Measurements from ENCODE around the gene CD68.

Gene CD68

GRCh38 chr17:7558544-7559319, 20.7 kb upstream of the CD68 start, which contains the start of gene TNFSF13:
Gene TNFSF13 (plus strand): TSS chr17:7558750. CDS start chr17:7559040, 290 bp downstream.
- no peak for DNase-seq (ENCODE audit: low read depth, low spot score)
- no peak within 1 kb of the TSS for H3K4me3 ChIP-seq (ENCODE audit: low read length)

DNA sequence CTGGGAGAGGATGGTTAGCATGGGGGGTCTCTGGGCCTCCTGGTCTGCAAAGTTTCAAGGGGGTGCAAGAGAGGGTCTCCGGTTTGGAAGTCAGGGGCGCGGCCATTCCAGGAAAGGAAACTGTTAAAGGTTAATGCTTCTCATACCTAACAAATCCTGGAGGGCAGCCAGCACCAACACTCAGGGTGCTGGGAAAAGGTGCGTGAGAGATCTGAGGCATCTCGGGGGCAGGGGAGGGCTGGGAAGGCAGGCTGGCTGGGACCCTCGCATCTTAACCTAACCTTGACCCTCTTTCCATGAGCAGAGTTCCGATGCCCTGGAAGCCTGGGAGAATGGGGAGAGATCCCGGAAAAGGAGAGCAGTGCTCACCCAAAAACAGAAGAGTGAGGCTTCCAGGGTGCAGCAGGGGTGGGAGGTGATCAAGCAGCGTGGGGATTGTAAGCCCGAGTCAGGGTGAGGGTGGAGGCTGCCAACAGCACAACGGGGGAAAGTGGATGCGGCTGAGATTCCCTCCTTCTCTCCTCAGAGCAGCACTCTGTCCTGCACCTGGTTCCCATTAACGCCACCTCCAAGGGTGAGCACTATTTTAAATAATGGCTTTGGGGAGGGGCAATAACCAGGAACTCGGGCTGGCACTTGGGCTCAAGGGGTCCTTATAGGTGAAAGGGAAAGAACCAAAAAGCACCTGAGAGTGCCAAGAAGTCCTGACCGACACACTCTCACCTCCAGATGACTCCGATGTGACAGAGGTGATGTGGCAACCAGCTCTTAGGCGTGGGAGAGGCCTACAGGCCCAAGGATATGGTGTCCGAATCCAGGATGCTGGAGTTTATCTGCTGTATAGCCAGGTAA, 19.9 kb upstream of the CD68 start:
- no peak for DNase-seq (ENCODE audit: low read depth, low spot score)
- no peak overlapping the region for H3K4me3 ChIP-seq (ENCODE audit: low read length)

GRCh38 chr17:7560172-7561027, 19.0 kb upstream of the CD68 start:
- DNase-seq (ENCODE audit: low read depth, low spot score): peak; percentile 66
- H3K4me3 ChIP-seq (ENCODE audit: low read length): peak overlapping the region; percentile 70

DNA sequence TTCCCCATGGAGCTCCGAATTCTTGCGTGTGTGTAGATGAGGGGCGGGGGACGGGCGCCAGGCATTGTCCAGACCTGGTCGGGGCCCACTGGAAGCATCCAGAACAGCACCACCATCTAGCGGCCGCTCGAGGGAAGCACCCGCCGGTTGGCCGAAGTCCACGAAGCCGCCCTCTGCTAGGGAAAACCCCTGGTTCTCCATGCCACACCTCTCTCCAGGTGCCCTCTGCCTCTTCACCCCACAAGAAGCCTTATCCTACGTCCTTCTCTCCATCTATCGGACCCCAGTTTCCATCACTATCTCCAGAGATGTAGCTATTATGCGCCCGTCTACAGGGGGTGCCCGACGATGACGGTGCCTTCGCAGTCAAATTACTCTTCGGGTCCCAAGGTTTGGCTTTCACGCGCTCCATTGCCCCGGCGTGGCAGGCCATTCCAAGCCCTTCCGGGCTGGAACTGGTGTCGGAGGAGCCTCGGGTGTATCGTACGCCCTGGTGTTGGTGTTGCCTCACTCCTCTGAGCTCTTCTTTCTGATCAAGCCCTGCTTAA, 18.3 kb upstream of the CD68 start:
- peak overlapping the region; percentile 70 for H3K4me3 ChIP-seq (ENCODE audit: low read length)
- DNase-seq (ENCODE audit: low read depth, low spot score): peak; percentile 56

- peak; percentile 85 for DNase-seq (ENCODE audit: low read depth, low spot score)
- peak within 1 kb of the TSS; percentile 87 for H3K4me3 ChIP-seq (ENCODE audit: low read length)
These were observed 17.7 kb upstream of the CD68 start, which contains the start of gene SENP3 for GRCh38 chr17:7561589-7562207. Gene SENP3 (plus strand): TSS chr17:7561919. CDS start chr17:7563077, 1,158 bp downstream.

DNA sequence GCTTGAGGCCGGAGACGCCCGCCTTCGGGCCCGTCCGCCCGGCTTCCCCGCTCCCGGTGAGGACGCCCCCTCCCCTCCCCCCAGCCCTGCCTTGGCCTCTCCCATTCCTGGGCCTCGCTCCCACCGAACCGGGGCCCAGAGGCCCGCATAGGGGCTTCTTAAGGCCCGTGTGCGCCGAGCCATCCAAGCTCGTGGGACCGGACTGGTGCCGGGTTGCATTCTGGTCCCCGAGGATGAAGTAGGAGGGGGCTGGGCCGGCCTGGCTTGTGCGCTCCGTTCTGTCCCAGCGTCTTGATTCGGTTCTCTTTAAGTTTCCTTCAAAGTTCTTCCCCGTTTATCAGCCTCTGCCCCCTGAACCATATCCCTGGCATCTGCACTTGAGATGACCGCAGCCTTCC, 17.2 kb upstream of the CD68 start:
- DNase-seq (ENCODE audit: low read depth, low spot score): no peak
- H3K4me3 ChIP-seq (ENCODE audit: low read length): peak overlapping the region; percentile 87

- peak overlapping the region; percentile 87 for H3K4me3 ChIP-seq (ENCODE audit: low read length)
- no peak for DNase-seq (ENCODE audit: low read depth, low spot score)
These were observed 16.1 kb upstream of the CD68 start for GRCh38 chr17:7563115-7563869.

GRCh38 chr17:7569571-7569970, 9.9 kb upstream of the CD68 start:
- H3K4me3 ChIP-seq (ENCODE audit: low read length): no peak overlapping the region
- no peak for DNase-seq (ENCODE audit: low read depth, low spot score)

GRCh38 chr17:7570351-7570750, 9.1 kb upstream of the CD68 start:
- H3K4me3 ChIP-seq (ENCODE audit: low read length): no peak overlapping the region
- DNase-seq (ENCODE audit: low read depth, low spot score): no peak

DNA sequence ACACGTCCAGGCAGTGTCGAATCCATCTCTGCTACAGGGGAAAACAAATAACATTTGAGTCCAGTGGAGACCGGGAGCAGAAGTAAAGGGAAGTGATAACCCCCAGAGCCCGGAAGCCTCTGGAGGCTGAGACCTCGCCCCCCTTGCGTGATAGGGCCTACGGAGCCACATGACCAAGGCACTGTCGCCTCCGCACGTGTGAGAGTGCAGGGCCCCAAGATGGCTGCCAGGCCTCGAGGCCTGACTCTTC, 7.2 kb upstream of the CD68 start:
- no peak for DNase-seq (ENCODE audit: low read depth, low spot score)
- H3K4me3 ChIP-seq (ENCODE audit: low read length): peak overlapping the region; percentile 58

DNA sequence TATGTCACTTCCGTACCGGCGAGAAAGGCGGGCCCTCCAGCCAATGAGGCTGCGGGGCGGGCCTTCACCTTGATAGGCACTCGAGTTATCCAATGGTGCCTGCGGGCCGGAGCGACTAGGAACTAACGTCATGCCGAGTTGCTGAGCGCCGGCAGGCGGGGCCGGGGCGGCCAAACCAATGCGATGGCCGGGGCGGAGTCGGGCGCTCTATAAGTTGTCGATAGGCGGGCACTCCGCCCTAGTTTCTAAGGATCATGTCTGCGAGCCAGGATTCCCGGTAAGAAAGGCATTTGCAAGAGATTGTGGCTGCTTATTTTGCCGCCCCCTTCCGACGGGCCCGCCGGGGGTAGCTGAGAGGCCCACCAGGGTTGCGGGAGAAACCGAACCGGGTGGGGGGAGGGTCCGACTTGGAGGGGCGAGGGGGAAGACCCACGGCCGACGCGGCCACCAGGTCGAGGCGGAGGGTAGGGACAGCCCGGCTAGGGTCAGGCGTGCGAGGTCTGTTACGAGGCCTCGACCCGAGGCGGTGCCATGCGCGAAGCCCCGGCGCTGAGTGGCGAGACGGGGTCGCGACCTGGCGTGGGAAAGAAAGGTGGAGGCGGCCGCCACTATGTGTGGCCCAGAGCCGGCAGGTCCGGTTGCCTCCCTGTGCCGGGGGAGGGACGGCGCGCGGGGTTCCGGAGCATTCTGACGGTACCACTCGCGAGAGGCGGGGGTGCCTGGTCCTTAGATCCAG, 6.7 kb upstream of the CD68 start:
- peak; percentile 99 for DNase-seq (ENCODE audit: low read depth, low spot score)
- H3K4me3 ChIP-seq (ENCODE audit: low read length): peak overlapping the region; percentile 91

- peak overlapping the region; percentile 91 for H3K4me3 ChIP-seq (ENCODE audit: low read length)
- DNase-seq (ENCODE audit: low read depth, low spot score): peak; percentile 84
These were observed 5.9 kb upstream of the CD68 start for GRCh38 chr17:7573324-7574080.

- DNase-seq (ENCODE audit: low read depth, low spot score): no peak
- peak overlapping the region; percentile 91 for H3K4me3 ChIP-seq (ENCODE audit: low read length)
These were observed 5.1 kb upstream of the CD68 start for GRCh38 chr17:7574176-7574953.

- H3K4me3 ChIP-seq (ENCODE audit: low read length): no peak overlapping the region
- DNase-seq (ENCODE audit: low read depth, low spot score): no peak
These were observed 4.0 kb upstream of the CD68 start for GRCh38 chr17:7575481-7575883.

DNA sequence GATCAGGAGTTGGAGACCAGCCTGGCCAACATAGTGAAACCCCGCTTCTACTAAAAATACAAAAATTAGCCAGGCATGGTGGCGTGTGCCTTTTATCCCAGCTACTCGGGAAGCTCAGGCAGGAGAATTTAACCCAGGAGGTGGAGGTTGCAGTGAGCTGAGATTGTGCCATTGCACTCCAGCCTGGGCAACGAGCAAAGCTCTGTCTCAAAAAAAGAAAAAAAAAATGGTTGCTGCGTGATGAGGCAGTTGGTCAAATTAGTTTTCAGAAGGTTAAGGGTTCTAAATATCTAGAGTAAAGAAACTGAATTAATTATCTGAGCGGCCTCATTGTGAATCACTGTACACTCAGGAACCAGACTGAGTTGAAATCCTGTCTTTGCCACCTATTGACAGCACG, 3.5 kb upstream of the CD68 start:
- H3K4me3 ChIP-seq (ENCODE audit: low read length): no peak overlapping the region
- no peak for DNase-seq (ENCODE audit: low read depth, low spot score)

GRCh38 chr17:7576432-7576937, 3.0 kb upstream of the CD68 start:
- DNase-seq (ENCODE audit: low read depth, low spot score): no peak
- H3K4me3 ChIP-seq (ENCODE audit: low read length): no peak overlapping the region

All from Jurkat, Clone E6-1 (cell line).